Esophagus squamous epithelium (tissue), 4 donors: ENCODE measurements around the gene CCDC157.

ENCODE experiments used
- CTCF ChIP-seq, 6 experiments: fragments of 450-650 bp in 4 of 6; fragments of 200-600 bp in 2 of 6; sonication (generic) in 2 of 6; IDR thresholded peaks; one replicate each; pipeline ENCODE4 v1.5.1; 2016 to 2019; ENCODE audit warnings: antibody characterized with exemption in 6 of 6, mild to moderate bottlenecking in 4 of 6, moderate library complexity in 4 of 6
- POLR2A ChIP-seq, 4 donors: fragments of 450-650 bp; IDR thresholded peaks; one replicate each; pipeline ENCODE4 v1.6.1; 2017; ENCODE audit warnings: antibody characterized with exemption in 4 of 4, mild to moderate bottlenecking in 4 of 4, moderate library complexity in 3 of 4

- no peak for TF ChIP-seq POLR2A (IDR thresholded peaks at IDR 0.05)
- TF ChIP-seq CTCF (IDR thresholded peaks at IDR 0.05), result no peak
These were observed 65.1 kb downstream of the CCDC157 start for GRCh38 chr22:30421695-30422480.
